Measurements from ENCODE around the gene WRAP53. TPM values are rescaled to one million over a fixed set of nuclear protein-coding genes. Genes with fewer than 3 reads are reported as not detected.

WRAP53 gene
- polyA plus RNA-seq, 1 of the 3 experiments (the other 2 are of a cell fraction): 8.6 TPM

DNA sequence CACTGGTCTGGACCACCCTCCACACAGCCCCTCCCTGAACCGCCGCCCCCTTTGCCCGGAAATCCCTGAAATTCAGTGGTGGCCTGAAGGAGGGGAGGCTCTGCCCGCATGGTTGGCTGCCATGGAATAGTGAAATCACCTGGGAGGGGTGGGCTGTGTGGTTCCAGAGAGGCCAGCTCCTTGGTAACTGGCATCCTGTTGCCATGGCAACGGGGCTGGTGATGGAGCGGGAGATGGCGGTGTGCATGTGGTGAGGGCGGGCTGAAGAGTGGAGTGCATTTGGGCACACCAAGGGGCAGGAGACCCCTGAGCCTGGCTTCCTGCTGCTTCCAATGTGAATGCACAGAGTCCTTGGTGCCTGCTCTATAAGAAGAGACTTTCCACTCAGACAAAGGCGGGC lies 19.2 kb downstream of the WRAP53 start:
- H3K36me3 ChIP-seq (replicated peaks in 1 of 2; ENCODE audit: control insufficient read depth in 1 of 2, insufficient read depth in 2 of 2, low read length in 1 of 2): peaks cover 0 to 2% of the 10 kb centered on the region in 2 experiments
- H3K4me1 ChIP-seq (ENCODE audit: control insufficient read depth in 1 of 2, insufficient read depth in 2 of 2, low read depth in 1 of 2, low read length in 1 of 2): peaks cover 9 to 43% of the 10 kb centered on the region in 2 experiments
- H2AFZ ChIP-seq (ENCODE audit: low read depth): no peak overlapping the region
- no peak overlapping the region for H3K4me3 ChIP-seq (ENCODE audit: low read depth in 2 of 2, low read length in 1 of 2)
- H3K4me2 ChIP-seq: no peak overlapping the region
- peak; percentile 74 for DNase-seq
- no peak overlapping the region for H3K9ac ChIP-seq
- no peaks in the 10 kb centered on the region for H4K20me1 ChIP-seq (ENCODE audit: insufficient read depth)
- no peaks in the 10 kb centered on the region for H3F3A ChIP-seq (replicated peaks; ENCODE audit: insufficient read depth)
- no peak overlapping the region for H3K27ac ChIP-seq (ENCODE audit: low read depth in 2 of 2, low read length in 1 of 2)
- no peaks in the 10 kb centered on the region for H3K27me3 ChIP-seq (ENCODE audit: insufficient read depth)
- H3K9me3 ChIP-seq: no peaks in the 10 kb centered on the region
- TF ChIP-seq MEF2A (IDR thresholded peaks at IDR 0.05; ENCODE audit: borderline replicate concordance, low read depth): no peak
- no peaks in the 10 kb centered on the region for H3K79me2 ChIP-seq (ENCODE audit: insufficient read depth)
- ChIA-PET POLR2A (interaction anchor here (3.8 to 6.6 kb wide), 2 partner anchors 10 to 21 kb away, joined by 38 to 53 read pairs; partner anchors contain the start of genes DNAH2, TP53 and WRAP53), CTCF (interaction anchor here (0.5 to 8.4 kb wide), 5 partner anchors 9 to 147 kb away, joined by 3 to 85 read pairs (median 6); partner anchors contain the start of genes DNAH2, TP53 and WRAP53)
- H3K9me2 ChIP-seq: no peaks in the 10 kb centered on the region
- WGBS (ENCODE audit: low lambda C conversion rate): 67% methylated on average over 8 of the region's 9 CpGs

DNA sequence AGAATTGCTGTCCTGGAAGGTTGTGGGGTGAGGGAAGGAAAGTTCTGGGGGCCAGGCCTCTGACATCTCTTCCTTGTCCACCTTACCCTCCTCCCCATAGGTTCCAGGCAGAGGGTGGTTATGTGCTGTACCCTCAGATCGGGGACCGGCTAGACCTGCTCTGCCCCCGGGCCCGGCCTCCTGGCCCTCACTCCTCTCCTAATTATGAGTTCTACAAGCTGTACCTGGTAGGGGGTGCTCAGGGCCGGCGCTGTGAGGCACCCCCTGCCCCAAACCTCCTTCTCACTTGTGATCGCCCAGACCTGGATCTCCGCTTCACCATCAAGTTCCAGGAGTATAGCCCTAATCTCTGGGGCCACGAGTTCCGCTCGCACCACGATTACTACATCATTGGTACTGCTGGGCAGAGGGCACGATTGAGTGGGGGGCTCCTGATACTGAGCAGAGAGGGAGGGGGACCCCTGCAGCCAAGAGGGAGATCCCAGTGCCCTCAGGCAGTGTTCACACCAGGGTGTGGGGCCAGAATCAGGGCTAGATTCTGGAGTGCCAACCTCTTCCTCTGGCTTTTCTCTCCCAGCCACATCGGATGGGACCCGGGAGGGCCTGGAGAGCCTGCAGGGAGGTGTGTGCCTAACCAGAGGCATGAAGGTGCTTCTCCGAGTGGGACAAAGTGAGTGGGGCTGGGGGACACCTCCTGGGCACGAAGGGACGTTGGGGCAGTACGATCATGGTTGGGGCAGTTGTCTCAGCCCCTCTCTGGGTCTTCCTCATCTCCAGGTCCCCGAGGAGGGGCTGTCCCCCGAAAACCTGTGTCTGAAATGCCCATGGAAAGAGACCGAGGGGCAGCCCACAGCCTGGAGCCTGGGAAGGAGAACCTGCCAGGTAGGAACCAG lies 19.8 kb downstream of the WRAP53 start:
- no peak overlapping the region for H3K9ac ChIP-seq
- H3K4me1 ChIP-seq (ENCODE audit: control insufficient read depth in 1 of 2, insufficient read depth in 2 of 2, low read depth in 1 of 2, low read length in 1 of 2): peaks cover 9 to 42% of the 10 kb centered on the region in 2 experiments
- no peak overlapping the region for H3K4me2 ChIP-seq
- ChIA-PET CTCF (interaction anchor here (0.5 to 8.4 kb wide), 5 partner anchors 8 to 207 kb away, joined by 3 to 85 read pairs (median 6); partner anchors contain the start of genes DNAH2, TP53 and WRAP53), POLR2A (interaction anchor here (6.6 kb wide), 1 partner anchor 21 kb away, joined by 53 read pairs; the partner anchor contains the start of genes TP53 and WRAP53)
- H3K9me2 ChIP-seq: no peaks in the 10 kb centered on the region
- no peaks in the 10 kb centered on the region for H3F3A ChIP-seq (replicated peaks; ENCODE audit: insufficient read depth)
- no peak for DNase-seq
- no peak overlapping the region for H2AFZ ChIP-seq (ENCODE audit: low read depth)
- H4K20me1 ChIP-seq (ENCODE audit: insufficient read depth): no peaks in the 10 kb centered on the region
- WGBS (ENCODE audit: low lambda C conversion rate): 79% methylated on average over 16 of the region's 22 CpGs
- no peaks in the 10 kb centered on the region for H3K79me2 ChIP-seq (ENCODE audit: insufficient read depth)
- no peak for TF ChIP-seq MEF2A (IDR thresholded peaks at IDR 0.05; ENCODE audit: borderline replicate concordance, low read depth)
- no peak for TF ChIP-seq MXI1 (IDR thresholded peaks at IDR 0.05; ENCODE audit: low read depth, low read length)
- no peak for TF ChIP-seq FOXJ3 (CRISPR knock-in tag; IDR thresholded peaks at IDR 0.05)
- TF ChIP-seq RCOR1 (IDR thresholded peaks at IDR 0.05; ENCODE audit: low read length): no peak
- TF ChIP-seq, protein P1, sequence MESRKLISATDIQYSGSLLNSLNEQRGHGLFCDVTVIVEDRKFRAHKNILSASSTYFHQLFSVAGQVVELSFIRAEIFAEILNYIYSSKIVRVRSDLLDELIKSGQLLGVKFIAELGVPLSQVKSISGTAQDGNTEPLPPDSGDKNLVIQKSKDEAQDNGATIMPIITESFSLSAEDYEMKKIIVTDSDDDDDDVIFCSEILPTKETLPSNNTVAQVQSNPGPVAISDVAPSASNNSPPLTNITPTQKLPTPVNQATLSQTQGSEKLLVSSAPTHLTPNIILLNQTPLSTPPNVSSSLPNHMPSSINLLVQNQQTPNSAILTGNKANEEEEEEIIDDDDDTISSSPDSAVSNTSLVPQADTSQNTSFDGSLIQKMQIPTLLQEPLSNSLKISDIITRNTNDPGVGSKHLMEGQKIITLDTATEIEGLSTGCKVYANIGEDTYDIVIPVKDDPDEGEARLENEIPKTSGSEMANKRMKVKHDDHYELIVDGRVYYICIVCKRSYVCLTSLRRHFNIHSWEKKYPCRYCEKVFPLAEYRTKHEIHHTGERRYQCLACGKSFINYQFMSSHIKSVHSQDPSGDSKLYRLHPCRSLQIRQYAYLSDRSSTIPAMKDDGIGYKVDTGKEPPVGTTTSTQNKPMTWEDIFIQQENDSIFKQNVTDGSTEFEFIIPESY (IDR thresholded peaks at IDR 0.05; ENCODE audit: borderline replicate concordance, low read depth): no peak
- no peak for TF ChIP-seq GABPA (IDR thresholded peaks at IDR 0.05; ENCODE audit: low read depth)
- TF ChIP-seq EZH2phosphoT487 (IDR thresholded peaks at IDR 0.05; ENCODE audit: borderline replicate concordance, low read depth): no peak
- TF ChIP-seq YY1 (IDR thresholded peaks at IDR 0.05; ENCODE audit: low read depth): no peak
- TF ChIP-seq FOSL2 (IDR thresholded peaks at IDR 0.05; ENCODE audit: borderline replicate concordance, low read depth): no peak
- no peak for TF ChIP-seq TCF12 (IDR thresholded peaks at IDR 0.05)
- no peak for TF ChIP-seq SIN3A (IDR thresholded peaks at IDR 0.05; ENCODE audit: borderline replicate concordance, low read depth, low read length)
- no peak for TF ChIP-seq SMC3 (IDR thresholded peaks at IDR 0.05; ENCODE audit: low read depth, low read length)
- TF ChIP-seq RAD21 (IDR thresholded peaks at IDR 0.05; ENCODE audit: low read length): no peak
- TF ChIP-seq, protein P2, sequence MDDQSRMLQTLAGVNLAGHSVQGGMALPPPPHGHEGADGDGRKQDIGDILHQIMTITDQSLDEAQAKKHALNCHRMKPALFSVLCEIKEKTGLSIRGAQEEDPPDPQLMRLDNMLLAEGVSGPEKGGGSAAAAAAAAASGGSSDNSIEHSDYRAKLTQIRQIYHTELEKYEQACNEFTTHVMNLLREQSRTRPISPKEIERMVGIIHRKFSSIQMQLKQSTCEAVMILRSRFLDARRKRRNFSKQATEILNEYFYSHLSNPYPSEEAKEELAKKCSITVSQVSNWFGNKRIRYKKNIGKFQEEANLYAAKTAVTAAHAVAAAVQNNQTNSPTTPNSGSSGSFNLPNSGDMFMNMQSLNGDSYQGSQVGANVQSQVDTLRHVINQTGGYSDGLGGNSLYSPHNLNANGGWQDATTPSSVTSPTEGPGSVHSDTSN (IDR thresholded peaks at IDR 0.05): no peak
- TF ChIP-seq, protein P3, sequence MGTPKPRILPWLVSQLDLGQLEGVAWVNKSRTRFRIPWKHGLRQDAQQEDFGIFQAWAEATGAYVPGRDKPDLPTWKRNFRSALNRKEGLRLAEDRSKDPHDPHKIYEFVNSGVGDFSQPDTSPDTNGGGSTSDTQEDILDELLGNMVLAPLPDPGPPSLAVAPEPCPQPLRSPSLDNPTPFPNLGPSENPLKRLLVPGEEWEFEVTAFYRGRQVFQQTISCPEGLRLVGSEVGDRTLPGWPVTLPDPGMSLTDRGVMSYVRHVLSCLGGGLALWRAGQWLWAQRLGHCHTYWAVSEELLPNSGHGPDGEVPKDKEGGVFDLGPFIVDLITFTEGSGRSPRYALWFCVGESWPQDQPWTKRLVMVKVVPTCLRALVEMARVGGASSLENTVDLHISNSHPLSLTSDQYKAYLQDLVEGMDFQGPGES (IDR thresholded peaks at IDR 0.05; ENCODE audit: low read depth, low read length): no peak
- H3K9me3 ChIP-seq: no peaks in the 10 kb centered on the region
- peaks cover 0 to 2% of the 10 kb centered on the region in 2 experiments for H3K36me3 ChIP-seq (replicated peaks in 1 of 2; ENCODE audit: control insufficient read depth in 1 of 2, insufficient read depth in 2 of 2, low read length in 1 of 2)
- no peak overlapping the region for H3K4me3 ChIP-seq (ENCODE audit: low read depth in 2 of 2, low read length in 1 of 2)
- no peaks in the 10 kb centered on the region for H3K27me3 ChIP-seq (ENCODE audit: insufficient read depth)
- H3K27ac ChIP-seq (ENCODE audit: low read depth in 2 of 2, low read length in 1 of 2): no peak overlapping the region
